ENCODE data around the gene GLT6D1.

- TF ChIP-seq CTCF (IDR thresholded peaks at IDR 0.05; ENCODE audit: extremely low read depth in 1 of 2, insufficient read depth in 1 of 2, low read depth in 1 of 2, low read length in 2 of 2) (no peak), POLR2A (IDR thresholded peaks at IDR 0.05; ENCODE audit: low read depth, low read length) (no peak)
These were observed 16.8 kb downstream of the GLT6D1 start for GRCh38 chr9:135622415-135623020.
